ENCODE data around the gene ALDOB. TPM values are rescaled to one million over a fixed set of nuclear protein-coding genes. Genes with fewer than 3 reads are reported as not detected.

Gene ALDOB
- total RNA-seq, 1 experiment from 2014 or later: 1.2 TPM

GRCh38 chr9:101465326-101465915 is 29.8 kb upstream of the ALDOB start (continued):
- TF ChIP-seq CBX3 (IDR thresholded peaks at IDR 0.05; ENCODE audit: low read depth): no peak
- no peak for TF ChIP-seq SP1 (IDR thresholded peaks at IDR 0.05; ENCODE audit: low read depth)
- no peak for TF ChIP-seq EZH2 (IDR thresholded peaks at IDR 0.05)

GRCh38 chr9:101463397-101463796 is 27.8 kb upstream of the ALDOB start:
- no peaks in the 10 kb centered on the region for H3K27me3 ChIP-seq (ENCODE audit: insufficient read depth, low read length)
- DNase-seq (ENCODE audit: low read depth, low spot score) (no peak), ATAC-seq (no peak)
- ChIA-PET POLR2A (no interaction called here), CTCF (interaction anchor here (1.2 to 1.4 kb wide), 3 partner anchors 63 to 104 kb away, joined by 3 to 4 read pairs (median 3); no protein-coding TSS in a partner anchor), RAD21 (ENCODE audit: low non-redundant PET in 1 of 2, low total read pairs in 2 of 2, uncharacterized antibody in 2 of 2, unreplicated experiment in 2 of 2) (no interaction called here)
- no peak overlapping the region for H2AFZ ChIP-seq (ENCODE audit: low read depth, low read length, poor library complexity, severe bottlenecking)
- no TSS peak for BruUV-seq (replicated peaks)
- no peak overlapping the region for H3K27ac ChIP-seq (ENCODE audit: low read depth, low read length)
- H3K9me3 ChIP-seq (ENCODE audit: control insufficient read depth in 1 of 2, insufficient read depth in 1 of 2, low read depth in 1 of 2, low read length in 2 of 2): no peaks in the 10 kb centered on the region
- no peak overlapping the region for H3K4me3 ChIP-seq (replicated peaks in 1 of 2; ENCODE audit: low read depth in 1 of 2, low read length in 2 of 2)
- intact Hi-C loops (cut with micrococcal nuclease): no loop called here
- peaks cover 16 to 33% of the 10 kb centered on the region in 2 experiments; a peak in 3 of 4 replicates for H3K4me1 ChIP-seq (ENCODE audit: control insufficient read depth in 1 of 2, insufficient read depth in 2 of 2, low read length in 2 of 2)
- no peaks in the 10 kb centered on the region for H3K36me3 ChIP-seq (ENCODE audit: control insufficient read depth in 1 of 2, insufficient read depth in 2 of 2, low read length in 2 of 2)
- H3K9ac ChIP-seq (ENCODE audit: low read length): no peak overlapping the region
- H3K4me2 ChIP-seq (ENCODE audit: low read length): 0 out of 2 replicates have a peak overlapping the region, but pooled peaks have one; percentile 61
- H3K79me2 ChIP-seq (ENCODE audit: insufficient read depth, low read length): no peaks in the 10 kb centered on the region
- H4K20me1 ChIP-seq (ENCODE audit: insufficient read depth): no peaks in the 10 kb centered on the region
- no peak for TF ChIP-seq RAD21 (IDR thresholded peaks at IDR 0.05; ENCODE audit: low read depth)
- no peak for TF ChIP-seq REST (IDR thresholded peaks at IDR 0.05; ENCODE audit: low read depth)
- TF ChIP-seq ZBTB33 (IDR thresholded peaks at IDR 0.05; ENCODE audit: extremely low read depth, insufficient replicate concordance, low read length): no peak
- TF ChIP-seq POLR2A (IDR thresholded peaks at IDR 0.05; ENCODE audit: borderline replicate concordance, extremely low read depth, insufficient read depth, insufficient read length): no peak
- no peak for TF ChIP-seq CBX3 (IDR thresholded peaks at IDR 0.05; ENCODE audit: low read depth)
- TF ChIP-seq FOSL1 (IDR thresholded peaks at IDR 0.05; ENCODE audit: low read depth): no peak
- no peak for TF ChIP-seq EGR1 (IDR thresholded peaks at IDR 0.05; ENCODE audit: low read depth)
- TF ChIP-seq CEBPB (IDR thresholded peaks at IDR 0.05; ENCODE audit: low read depth): no peak
- no peak for TF ChIP-seq TCF7L2 (IDR thresholded peaks at IDR 0.05; ENCODE audit: borderline replicate concordance, extremely low read depth, insufficient read depth, insufficient read length)
- TF ChIP-seq YY1 (IDR thresholded peaks at IDR 0.05; ENCODE audit: extremely low read depth, insufficient replicate concordance, low read depth, low read length): no peak
- TF ChIP-seq JUND (IDR thresholded peaks at IDR 0.05): no peak
- no peak for TF ChIP-seq CTCF (IDR thresholded peaks at IDR 0.05 in 2 of 3, conservative IDR thresholded peaks at IDR 0.05 in 1 of 3; ENCODE audit: borderline replicate concordance in 1 of 3, insufficient read depth in 1 of 3, low read depth in 2 of 3, low read length in 2 of 3)
- no peak for TF ChIP-seq SP1 (IDR thresholded peaks at IDR 0.05; ENCODE audit: low read depth)
- TF ChIP-seq ZFX (IDR thresholded peaks at IDR 0.05): no peak
- TF ChIP-seq SRF (IDR thresholded peaks at IDR 0.05; ENCODE audit: low read depth): no peak
- H3K9me2 ChIP-seq (ENCODE audit: insufficient read depth): no peaks in the 10 kb centered on the region
